ENCODE measurements around the gene PTK7.

Gene PTK7

GRCh38 chr6:43035495-43036194 is 40.5 kb upstream of the PTK7 start:
- no peak for TF ChIP-seq TAF1 (IDR thresholded peaks at IDR 0.05; ENCODE audit: borderline replicate concordance, insufficient read depth, low read length)
- TF ChIP-seq SIN3A (IDR thresholded peaks at IDR 0.05; ENCODE audit: borderline replicate concordance, insufficient read depth, low read length): no peak
- TF ChIP-seq, protein P1, sequence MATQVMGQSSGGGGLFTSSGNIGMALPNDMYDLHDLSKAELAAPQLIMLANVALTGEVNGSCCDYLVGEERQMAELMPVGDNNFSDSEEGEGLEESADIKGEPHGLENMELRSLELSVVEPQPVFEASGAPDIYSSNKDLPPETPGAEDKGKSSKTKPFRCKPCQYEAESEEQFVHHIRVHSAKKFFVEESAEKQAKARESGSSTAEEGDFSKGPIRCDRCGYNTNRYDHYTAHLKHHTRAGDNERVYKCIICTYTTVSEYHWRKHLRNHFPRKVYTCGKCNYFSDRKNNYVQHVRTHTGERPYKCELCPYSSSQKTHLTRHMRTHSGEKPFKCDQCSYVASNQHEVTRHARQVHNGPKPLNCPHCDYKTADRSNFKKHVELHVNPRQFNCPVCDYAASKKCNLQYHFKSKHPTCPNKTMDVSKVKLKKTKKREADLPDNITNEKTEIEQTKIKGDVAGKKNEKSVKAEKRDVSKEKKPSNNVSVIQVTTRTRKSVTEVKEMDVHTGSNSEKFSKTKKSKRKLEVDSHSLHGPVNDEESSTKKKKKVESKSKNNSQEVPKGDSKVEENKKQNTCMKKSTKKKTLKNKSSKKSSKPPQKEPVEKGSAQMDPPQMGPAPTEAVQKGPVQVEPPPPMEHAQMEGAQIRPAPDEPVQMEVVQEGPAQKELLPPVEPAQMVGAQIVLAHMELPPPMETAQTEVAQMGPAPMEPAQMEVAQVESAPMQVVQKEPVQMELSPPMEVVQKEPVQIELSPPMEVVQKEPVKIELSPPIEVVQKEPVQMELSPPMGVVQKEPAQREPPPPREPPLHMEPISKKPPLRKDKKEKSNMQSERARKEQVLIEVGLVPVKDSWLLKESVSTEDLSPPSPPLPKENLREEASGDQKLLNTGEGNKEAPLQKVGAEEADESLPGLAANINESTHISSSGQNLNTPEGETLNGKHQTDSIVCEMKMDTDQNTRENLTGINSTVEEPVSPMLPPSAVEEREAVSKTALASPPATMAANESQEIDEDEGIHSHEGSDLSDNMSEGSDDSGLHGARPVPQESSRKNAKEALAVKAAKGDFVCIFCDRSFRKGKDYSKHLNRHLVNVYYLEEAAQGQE (IDR thresholded peaks at IDR 0.05; ENCODE audit: insufficient read depth in 1 of 2, low read depth in 2 of 2, low read length in 2 of 2): no peak
- no peak; the same call in 1 of the 2 replicates for TF ChIP-seq POLR2AphosphoS5 (IDR thresholded peaks at IDR 0.05; ENCODE audit: low read depth, low read length)
- TF ChIP-seq FOXP2 (optimal IDR thresholded peaks at IDR 0.05; ENCODE audit: borderline replicate concordance, extremely low read depth, extremely low read length, insufficient read depth): no peak

DNA sequence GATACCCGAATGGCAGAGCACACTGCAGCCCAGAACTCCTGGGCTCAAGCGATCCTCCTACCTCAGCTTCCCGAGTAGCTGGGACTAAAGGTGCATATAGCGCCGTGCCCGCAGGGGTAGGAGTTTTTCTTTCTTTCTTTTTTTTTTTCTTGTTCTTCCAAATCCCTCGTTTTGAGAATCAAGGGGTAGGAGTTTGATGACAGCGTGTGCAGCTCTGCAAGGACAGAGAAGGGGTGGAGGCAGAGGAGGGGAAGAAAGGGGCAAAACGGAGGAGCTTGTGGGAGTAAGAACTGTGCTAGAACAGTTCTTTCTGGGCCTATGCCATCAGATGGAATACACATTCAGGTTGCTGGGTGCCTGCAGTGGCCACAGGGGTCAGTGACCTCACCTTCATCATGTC is 39.4 kb upstream of the PTK7 start:
- no peak for TF ChIP-seq TAF1 (IDR thresholded peaks at IDR 0.05; ENCODE audit: borderline replicate concordance, insufficient read depth, low read length)

GRCh38 chr6:43037197-43037596 is 38.9 kb upstream of the PTK7 start:
- TF ChIP-seq POLR2AphosphoS5 (IDR thresholded peaks at IDR 0.05; ENCODE audit: low read depth, low read length) (no peak), TAF1 (IDR thresholded peaks at IDR 0.05; ENCODE audit: borderline replicate concordance, insufficient read depth, low read length) (no peak), FOXP2 (optimal IDR thresholded peaks at IDR 0.05; ENCODE audit: borderline replicate concordance, extremely low read depth, extremely low read length, insufficient read depth) (no peak), SIN3A (IDR thresholded peaks at IDR 0.05; ENCODE audit: borderline replicate concordance, insufficient read depth, low read length) (no peak)
- TF ChIP-seq, protein P1 (IDR thresholded peaks at IDR 0.05; ENCODE audit: insufficient read depth in 1 of 2, low read depth in 2 of 2, low read length in 2 of 2): no peak

- TF ChIP-seq, protein P1 (IDR thresholded peaks at IDR 0.05; ENCODE audit: insufficient read depth in 1 of 2, low read depth in 2 of 2, low read length in 2 of 2): no peak
- TF ChIP-seq FOXP2 (optimal IDR thresholded peaks at IDR 0.05; ENCODE audit: borderline replicate concordance, extremely low read depth, extremely low read length, insufficient read depth): no peak
- TF ChIP-seq TAF1 (IDR thresholded peaks at IDR 0.05; ENCODE audit: borderline replicate concordance, insufficient read depth, low read length): no peak
- TF ChIP-seq SIN3A (IDR thresholded peaks at IDR 0.05; ENCODE audit: borderline replicate concordance, insufficient read depth, low read length): no peak
- TF ChIP-seq POLR2AphosphoS5 (IDR thresholded peaks at IDR 0.05; ENCODE audit: low read depth, low read length): no peak
Observed at GRCh38 chr6:43037706-43038105, 38.4 kb upstream of the PTK7 start.

- TF ChIP-seq TAF1 (IDR thresholded peaks at IDR 0.05; ENCODE audit: borderline replicate concordance, insufficient read depth, low read length) (no peak), SIN3A (IDR thresholded peaks at IDR 0.05; ENCODE audit: borderline replicate concordance, insufficient read depth, low read length) (no peak), FOXP2 (optimal IDR thresholded peaks at IDR 0.05; ENCODE audit: borderline replicate concordance, extremely low read depth, extremely low read length, insufficient read depth) (no peak), POLR2AphosphoS5 (IDR thresholded peaks at IDR 0.05; ENCODE audit: low read depth, low read length) (no peak)
- TF ChIP-seq, protein P1 (IDR thresholded peaks at IDR 0.05; ENCODE audit: insufficient read depth in 1 of 2, low read depth in 2 of 2, low read length in 2 of 2): no peak
Observed at GRCh38 chr6:43038727-43039126, 37.4 kb upstream of the PTK7 start.

All from PFSK-1 (cell line).